A549 (cell line): ENCODE results near the gene PYURF.

Experiments
- CTCF ChIP-seq: fragments of >200 bp; sonication (Bioruptor Twin); formaldehyde crosslinking; IDR thresholded peaks from 3 replicates; pipeline ENCODE4 v1.5.1; 2016
- HDAC2 ChIP-seq: fragments of 200-600 bp; sonication (generic); IDR thresholded peaks from 2 replicates; pipeline ENCODE4 v1.6.1; 2016
- KDM5A ChIP-seq: fragments of 200-600 bp; sonication (generic); IDR thresholded peaks from 2 replicates; pipeline ENCODE4 v1.6.1; 2016; ENCODE audit warnings: antibody characterized with exemption, mild to moderate bottlenecking
- MYC ChIP-seq: IDR thresholded peaks from 2 replicates; pipeline ENCODE4 v1.6.1; 2012; ENCODE audit warnings: mild to moderate bottlenecking, inconsistent platforms, low read length, improper control_type of control experiment, borderline replicate concordance
- NR3C1 ChIP-seq: fragments of >200 bp; sonication (Bioruptor Twin); formaldehyde crosslinking; IDR thresholded peaks from 3 replicates; pipeline ENCODE4 v1.6.1; 2017
- POLR2A ChIP-seq: IDR thresholded peaks from 2 replicates; pipeline ENCODE4 v1.6.1; 2012; ENCODE audit warnings: mild to moderate bottlenecking, low read length
- RAD21 ChIP-seq, 2 experiments: fragments of >200 bp in 1 of 2; sonication (Bioruptor Twin) in 1 of 2; formaldehyde crosslinking in 1 of 2; IDR thresholded peaks in 1 of 2; conservative IDR thresholded peaks in 1 of 2; 2 replicates in 1 of 2; 3 replicates in 1 of 2; pipeline ENCODE4 v1.6.1; 2012 to 2018; ENCODE audit warnings: inconsistent platforms in 1 of 2
- RCOR1 ChIP-seq: fragments of 150-350 bp; IDR thresholded peaks from 2 replicates; pipeline ENCODE4 v1.6.1; 2014; ENCODE audit warnings: antibody characterized with exemption, low read length, low read depth
- REST ChIP-seq: fragments of 200-600 bp; sonication (generic); IDR thresholded peaks from 2 replicates; pipeline ENCODE4 v1.6.1; 2016; ENCODE audit warnings: antibody characterized with exemption, mild to moderate bottlenecking, moderate library complexity
- SMC3 ChIP-seq: fragments of >200 bp; sonication (Bioruptor Twin); formaldehyde crosslinking; IDR thresholded peaks from 3 replicates; pipeline ENCODE4 v1.6.1; 2018; ENCODE audit warnings: inconsistent platforms

- TF ChIP-seq RCOR1 (no peak), CTCF (no peak), SMC3 (no peak), REST (no peak), KDM5A (no peak), MYC (no peak), NR3C1 (no peak), HDAC2 (no peak), RAD21 (conservative IDR thresholded peaks at IDR 0.05 in 1 of 2, IDR thresholded peaks at IDR 0.05 in 1 of 2) (no peak), POLR2A (no peak)
Measured at GRCh38 chr4:88533088-88533790, 9.7 kb upstream of the PYURF start.
